ENCODE results near the gene FBXO33.

GRCh38 chr14:39456702-39457250, 24.5 kb upstream of the FBXO33 start:
- TF ChIP-seq, protein P1, sequence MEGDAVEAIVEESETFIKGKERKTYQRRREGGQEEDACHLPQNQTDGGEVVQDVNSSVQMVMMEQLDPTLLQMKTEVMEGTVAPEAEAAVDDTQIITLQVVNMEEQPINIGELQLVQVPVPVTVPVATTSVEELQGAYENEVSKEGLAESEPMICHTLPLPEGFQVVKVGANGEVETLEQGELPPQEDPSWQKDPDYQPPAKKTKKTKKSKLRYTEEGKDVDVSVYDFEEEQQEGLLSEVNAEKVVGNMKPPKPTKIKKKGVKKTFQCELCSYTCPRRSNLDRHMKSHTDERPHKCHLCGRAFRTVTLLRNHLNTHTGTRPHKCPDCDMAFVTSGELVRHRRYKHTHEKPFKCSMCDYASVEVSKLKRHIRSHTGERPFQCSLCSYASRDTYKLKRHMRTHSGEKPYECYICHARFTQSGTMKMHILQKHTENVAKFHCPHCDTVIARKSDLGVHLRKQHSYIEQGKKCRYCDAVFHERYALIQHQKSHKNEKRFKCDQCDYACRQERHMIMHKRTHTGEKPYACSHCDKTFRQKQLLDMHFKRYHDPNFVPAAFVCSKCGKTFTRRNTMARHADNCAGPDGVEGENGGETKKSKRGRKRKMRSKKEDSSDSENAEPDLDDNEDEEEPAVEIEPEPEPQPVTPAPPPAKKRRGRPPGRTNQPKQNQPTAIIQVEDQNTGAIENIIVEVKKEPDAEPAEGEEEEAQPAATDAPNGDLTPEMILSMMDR (IDR thresholded peaks at IDR 0.05) = no peak
- TF ChIP-seq POLR2A (IDR thresholded peaks at IDR 0.05) = no peak
